Raji (cell line): ENCODE measurements around the gene KCNK5.

Experiments
- POLR2A ChIP-seq: IDR thresholded peaks from 2 replicates; pipeline ENCODE4 v1.6.1; 2011; ENCODE audit warnings: low read depth, low read length, control low read depth; ENCODE audit not compliant: insufficient read depth

Gene KCNK5

GRCh38 chr6:39213195-39213920, 15.9 kb downstream of the KCNK5 start:
- no peak for TF ChIP-seq POLR2A

- no peak for TF ChIP-seq POLR2A
These were observed 18.1 kb downstream of the KCNK5 start for GRCh38 chr6:39211183-39211582.

- no peak for TF ChIP-seq POLR2A
These were observed 18.8 kb downstream of the KCNK5 start for GRCh38 chr6:39210450-39210849.

GRCh38 chr6:39209911-39210310, 19.4 kb downstream of the KCNK5 start:
- TF ChIP-seq POLR2A = no peak

GRCh38 chr6:39209360-39209811, 19.9 kb downstream of the KCNK5 start:
- no peak for TF ChIP-seq POLR2A

- TF ChIP-seq POLR2A = no peak
These were observed 21.0 kb downstream of the KCNK5 start for GRCh38 chr6:39208223-39208739.

DNA sequence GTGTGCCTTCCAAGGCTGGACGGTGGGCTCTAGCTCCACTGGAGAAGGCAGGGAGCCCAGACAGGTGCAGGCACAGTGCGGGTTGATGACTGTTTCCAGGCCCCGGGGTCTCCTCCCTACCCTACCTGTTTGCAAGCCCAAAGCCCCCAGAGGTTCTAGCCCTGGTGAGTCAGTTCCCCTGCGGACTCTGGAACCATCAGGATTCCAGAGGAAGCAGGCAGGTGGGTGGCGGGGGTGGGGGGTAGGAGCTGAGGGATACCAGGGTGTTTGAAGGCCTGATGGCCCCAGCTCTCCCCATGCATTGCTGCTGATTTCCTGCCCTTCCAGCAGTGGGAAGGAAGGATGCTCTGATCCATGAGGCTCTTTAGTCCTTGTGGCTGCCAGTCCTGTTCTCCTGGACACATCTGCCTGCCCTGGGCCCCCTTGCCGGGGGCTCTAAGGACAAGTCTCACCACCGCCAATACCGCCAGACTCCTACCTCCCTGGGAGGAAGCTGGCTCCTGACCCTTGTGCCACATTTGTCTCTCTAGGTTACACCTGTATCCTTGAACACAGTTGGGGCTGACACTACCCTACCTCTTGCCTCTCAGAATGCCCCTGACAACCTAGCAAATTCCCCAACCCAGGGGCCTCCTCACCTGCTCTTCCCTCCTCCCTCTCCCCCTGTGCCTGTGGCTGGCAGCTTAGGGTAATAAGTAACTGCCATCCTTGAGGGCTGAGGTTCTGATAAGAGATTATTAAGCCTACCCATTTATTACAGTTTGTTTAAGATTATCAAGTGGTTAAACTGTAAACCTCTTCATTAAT, 21.7 kb downstream of the KCNK5 start:
- TF ChIP-seq POLR2A = no peak

- no peak for TF ChIP-seq POLR2A
These were observed 23.0 kb downstream of the KCNK5 start for GRCh38 chr6:39206250-39206721.

DNA sequence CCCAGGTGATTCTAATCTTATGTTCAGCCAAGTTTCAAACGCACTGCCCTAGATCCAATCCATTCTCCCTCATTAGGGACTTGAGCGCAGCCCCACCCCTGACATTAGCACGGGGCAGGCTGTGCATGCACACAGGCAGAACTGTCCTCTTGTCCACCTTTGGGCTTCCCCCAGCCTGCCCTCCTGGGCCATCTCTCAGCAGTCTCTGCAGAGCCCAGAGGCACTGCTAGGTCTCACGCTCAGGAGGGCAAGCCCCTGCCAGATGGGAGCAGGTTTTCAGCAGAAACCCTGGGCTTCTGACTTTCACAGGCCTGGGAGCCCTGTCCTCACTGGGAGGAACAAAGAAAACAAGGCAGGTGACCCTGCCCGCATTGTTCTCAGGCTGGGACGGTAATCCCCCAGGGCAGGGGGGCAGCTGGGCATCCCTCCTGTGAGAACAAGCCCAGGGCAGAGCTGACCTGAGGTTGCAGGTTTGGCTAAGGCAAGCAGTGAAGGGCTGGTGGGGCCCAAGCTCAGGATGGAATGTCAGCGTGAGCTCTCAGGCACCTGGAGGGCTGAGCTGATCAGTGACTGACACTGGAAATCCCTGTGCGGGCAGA, 24.5 kb downstream of the KCNK5 start:
- no peak for TF ChIP-seq POLR2A

- TF ChIP-seq POLR2A = no peak
These were observed 25.1 kb downstream of the KCNK5 start for GRCh38 chr6:39204160-39204495.

DNA sequence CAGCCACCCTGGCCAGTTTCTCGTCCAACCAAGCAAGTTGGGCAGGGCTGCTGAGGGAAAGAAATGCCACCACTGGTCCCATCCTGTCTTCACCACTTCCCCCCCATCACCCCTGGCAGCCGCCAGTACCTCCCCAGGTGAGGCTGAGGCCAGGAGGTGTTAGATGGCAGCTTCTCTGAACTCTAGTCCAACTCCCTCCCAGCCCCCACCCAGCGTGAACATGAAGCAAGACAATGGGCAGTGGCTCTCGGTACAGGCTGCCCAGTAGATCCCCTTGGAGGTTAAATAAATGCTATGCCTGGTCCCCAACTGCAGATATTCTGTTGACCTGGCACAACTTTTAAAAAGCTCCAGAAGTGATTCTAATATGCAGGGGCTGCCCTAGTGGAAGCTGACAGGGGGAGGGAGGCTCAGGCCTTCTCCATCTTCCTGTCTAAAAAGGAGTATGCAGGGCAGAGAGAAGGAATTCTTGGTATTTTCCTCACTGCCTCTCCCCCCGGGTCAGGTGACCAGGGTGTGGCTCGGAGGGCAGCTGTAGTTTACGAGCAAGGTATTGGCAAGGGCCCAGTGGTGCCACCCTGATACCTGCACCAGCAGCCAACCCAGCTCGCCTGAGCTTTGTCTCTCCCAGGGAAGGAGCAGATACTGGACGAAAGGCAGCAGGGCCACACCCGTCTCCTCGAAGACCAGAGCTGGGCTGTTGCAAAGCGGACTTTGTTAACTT, 25.7 kb downstream of the KCNK5 start:
- no peak for TF ChIP-seq POLR2A

- no peak for TF ChIP-seq POLR2A
These were observed 27.1 kb downstream of the KCNK5 start for GRCh38 chr6:39202166-39202565.

GRCh38 chr6:39200498-39201020, 28.7 kb downstream of the KCNK5 start:
- no peak for TF ChIP-seq POLR2A

DNA sequence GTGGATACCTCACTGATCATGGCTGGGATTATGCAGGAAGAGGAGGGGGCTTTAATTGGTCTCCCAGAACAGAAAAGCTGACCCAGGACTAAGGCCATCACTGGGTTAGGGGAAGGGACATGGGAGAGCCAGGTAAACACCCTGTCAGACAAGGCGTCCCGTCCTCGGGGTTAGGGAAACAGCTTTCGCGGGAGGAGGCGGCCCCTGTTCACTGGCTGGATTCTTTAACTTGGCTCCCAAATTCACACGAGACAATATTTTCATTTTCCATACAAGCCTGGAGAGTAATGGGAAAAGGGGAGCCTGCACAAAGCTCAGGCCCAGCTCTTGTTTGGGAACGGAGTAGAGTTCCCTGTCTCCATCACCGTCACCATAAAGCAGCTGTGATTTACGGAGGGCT, 29.3 kb downstream of the KCNK5 start:
- TF ChIP-seq POLR2A = no peak
